HepG2 (cell line): ENCODE results near the gene VSX1. TPM values are rescaled to one million over a fixed set of nuclear protein-coding genes. Genes with fewer than 3 reads are reported as not detected.
A peak's percentile ranks its signal among the peaks of the same experiment; 100 is the strongest.

Experiments used
- ARID3A ChIP-seq: IDR thresholded peaks from 2 replicates; pipeline ENCODE4 v1.6.1; 2012; ENCODE audit warnings: low read depth, low read length, improper control_type of control experiment
- DPF2 ChIP-seq: sonication (generic); formaldehyde crosslinking; IDR thresholded peaks from 2 replicates; pipeline ENCODE4 v1.4.0; 2020; ENCODE audit warnings: mild to moderate bottlenecking, low read depth, missing genetic modification reagents, borderline replicate concordance
- EEA1 ChIP-seq: sonication (generic); formaldehyde crosslinking; IDR thresholded peaks from 2 replicates; pipeline ENCODE4 v1.5.1; 2020; ENCODE audit warnings: mild to moderate bottlenecking, missing genetic modification reagents, borderline replicate concordance
- FOSL1 ChIP-seq: sonication (generic); formaldehyde crosslinking; IDR thresholded peaks from 2 replicates; pipeline ENCODE4 v1.9.0; 2021; ENCODE audit warnings: missing genetic modification reagents, borderline replicate concordance
- GLI4 ChIP-seq: sonication (generic); formaldehyde crosslinking; IDR thresholded peaks from 2 replicates; pipeline ENCODE4 v1.5.1; 2020; ENCODE audit warnings: missing genetic modification reagents, mild to moderate bottlenecking, moderate library complexity, borderline replicate concordance
- JUN ChIP-seq: sonication (generic); formaldehyde crosslinking; IDR thresholded peaks from 2 replicates; pipeline ENCODE4 v1.4.0; 2020; ENCODE audit warnings: mild to moderate bottlenecking, missing genetic modification reagents
- KDM3A ChIP-seq: IDR thresholded peaks from 2 replicates; pipeline ENCODE4 v1.6.1; 2018; ENCODE audit warnings: low read depth, missing compliant biosample characterization
- KDM4B ChIP-seq: sonication (generic); formaldehyde crosslinking; IDR thresholded peaks from 2 replicates; pipeline ENCODE4 v1.4.0; 2020; ENCODE audit warnings: missing genetic modification reagents
- MBD4 ChIP-seq: IDR thresholded peaks from 2 replicates; pipeline ENCODE4 v1.6.1; 2012; ENCODE audit warnings: low read length, inconsistent platforms, borderline replicate concordance
- MEIS1 ChIP-seq: sonication (generic); formaldehyde crosslinking; IDR thresholded peaks from 2 replicates; pipeline ENCODE4 v1.9.0; 2021; ENCODE audit warnings: mild to moderate bottlenecking, missing genetic modification reagents, moderate library complexity, borderline replicate concordance
- MYC ChIP-seq: sonication (generic); formaldehyde crosslinking; IDR thresholded peaks from 2 replicates; pipeline ENCODE4 v1.9.0; 2021; ENCODE audit warnings: missing genetic modification reagents, borderline replicate concordance
- PHF20 ChIP-seq: sonication (generic); formaldehyde crosslinking; IDR thresholded peaks from 2 replicates; pipeline ENCODE4 v1.5.0; 2020; ENCODE audit warnings: mild to moderate bottlenecking, missing genetic modification reagents
- SATB2 ChIP-seq: sonication (generic); formaldehyde crosslinking; IDR thresholded peaks from 2 replicates; pipeline ENCODE4 v1.5.0; 2020; ENCODE audit warnings: missing genetic modification reagents
- SMARCE1 ChIP-seq: fragments of 450-650 bp; IDR thresholded peaks from 2 replicates; pipeline ENCODE4 v1.6.1; 2017; ENCODE audit warnings: borderline replicate concordance
- ZNF101 ChIP-seq: sonication (generic); formaldehyde crosslinking; IDR thresholded peaks from 2 replicates; pipeline ENCODE4 v1.4.0; 2020; ENCODE audit warnings: mild to moderate bottlenecking, low read depth, missing genetic modification reagents, borderline replicate concordance
- ZNF292 ChIP-seq: sonication (generic); formaldehyde crosslinking; IDR thresholded peaks from 2 replicates; pipeline ENCODE4 v1.8.1; 2022; ENCODE audit warnings: mild to moderate bottlenecking, low read depth, missing genetic modification reagents, borderline replicate concordance
- ZNF354B ChIP-seq: sonication (generic); formaldehyde crosslinking; IDR thresholded peaks from 2 replicates; pipeline ENCODE4 v1.8.0; 2022; ENCODE audit warnings: mild to moderate bottlenecking, missing genetic modification reagents
- ZNF510 ChIP-seq: sonication (generic); formaldehyde crosslinking; IDR thresholded peaks from 2 replicates; pipeline ENCODE4 v1.4.0; 2020; ENCODE audit warnings: low read depth, mild to moderate bottlenecking, missing genetic modification reagents
- ZNF549 ChIP-seq: sonication (generic); formaldehyde crosslinking; IDR thresholded peaks from 2 replicates; pipeline ENCODE4 v1.5.0; 2020; ENCODE audit warnings: missing genetic modification reagents
- ZNF782 ChIP-seq: sonication (generic); formaldehyde crosslinking; IDR thresholded peaks from 2 replicates; pipeline ENCODE4 v1.4.0; 2020; ENCODE audit warnings: missing genetic modification reagents, mild to moderate bottlenecking, borderline replicate concordance
- ZNF883 ChIP-seq: sonication (generic); formaldehyde crosslinking; IDR thresholded peaks from 2 replicates; pipeline ENCODE4 v1.5.1; 2020; ENCODE audit warnings: mild to moderate bottlenecking, missing genetic modification reagents; ENCODE audit errors: not compliant biosample characterization
- polyA plus RNA-seq, 8 experiments: library from polyadenylated mRNA; depleted of rRNA in 3 of 8; stranded (reverse) in 7 of 8; unstranded in 1 of 8; fragments of >200 nt; fragmentation: Illumina TruSeq in 4 of 8; extraction: Trizol in 4 of 8; gene quantifications; 2 replicates each; pipeline versions ENCODE4 v1.2.1 to v1.2.3, GENCODE V29; 2011 to 2016; ENCODE audit warnings: low read depth in 4 of 8, missing spikeins in 1 of 8, mixed read lengths in 1 of 8; ENCODE audit not compliant: insufficient read depth in 1 of 8
- total RNA-seq, 5 experiments: library from RNA; depleted of rRNA; stranded (reverse); fragments of >200 nt; fragmentation: Illumina TruSeq; extraction: Trizol; gene quantifications; 2 replicates each; pipeline ENCODE4 v1.2.3, GENCODE V29; 2016; ENCODE audit warnings: low read depth in 1 of 5
- TF ChIP-seq, protein P1 (sequence below): conservative IDR thresholded peaks from 2 replicates; pipeline ENCODE4 v1.6.1; 2018; ENCODE audit warnings: missing genetic modification reagents
- TF ChIP-seq, protein P2 (sequence below): sonication (generic); formaldehyde crosslinking; IDR thresholded peaks from 2 replicates; pipeline ENCODE4 v1.5.1; 2020; ENCODE audit warnings: missing genetic modification reagents, mild to moderate bottlenecking, borderline replicate concordance
- TF ChIP-seq, protein P3 (sequence below): fragments of 450-650 bp; IDR thresholded peaks from 2 replicates; pipeline ENCODE4 v1.6.1; 2016
- TF ChIP-seq, protein P4 (sequence below): sonication (generic); formaldehyde crosslinking; IDR thresholded peaks from 2 replicates; pipeline ENCODE4 v1.4.0; 2020; ENCODE audit warnings: missing genetic modification reagents

VSX1 gene
- total and polyA plus RNA-seq, 2 of the 13 experiments (the other 11 are each of a cell fraction or from before 2014, with no cell fraction given) = 0.04 TPM; not detected in 1

- no peak for TF ChIP-seq EEA1 (CRISPR knock-in tag)
- no peak for TF ChIP-seq SMARCE1
- no peak for TF ChIP-seq GLI4 (CRISPR knock-in tag)
- no peak for TF ChIP-seq DPF2 (CRISPR knock-in tag)
- TF ChIP-seq ZNF510 = no peak
- TF ChIP-seq FOSL1 (CRISPR knock-in tag) = no peak
- TF ChIP-seq ZNF101 (CRISPR knock-in tag) = no peak
- TF ChIP-seq KDM3A = no peak
- TF ChIP-seq, protein P1, sequence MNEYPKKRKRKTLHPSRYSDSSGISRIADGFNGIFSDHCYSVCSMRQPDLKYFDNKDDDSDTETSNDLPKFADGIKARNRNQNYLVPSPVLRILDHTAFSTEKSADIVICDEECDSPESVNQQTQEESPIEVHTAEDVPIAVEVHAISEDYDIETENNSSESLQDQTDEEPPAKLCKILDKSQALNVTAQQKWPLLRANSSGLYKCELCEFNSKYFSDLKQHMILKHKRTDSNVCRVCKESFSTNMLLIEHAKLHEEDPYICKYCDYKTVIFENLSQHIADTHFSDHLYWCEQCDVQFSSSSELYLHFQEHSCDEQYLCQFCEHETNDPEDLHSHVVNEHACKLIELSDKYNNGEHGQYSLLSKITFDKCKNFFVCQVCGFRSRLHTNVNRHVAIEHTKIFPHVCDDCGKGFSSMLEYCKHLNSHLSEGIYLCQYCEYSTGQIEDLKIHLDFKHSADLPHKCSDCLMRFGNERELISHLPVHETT (CRISPR knock-in tag) = no peak
- TF ChIP-seq, protein P2, sequence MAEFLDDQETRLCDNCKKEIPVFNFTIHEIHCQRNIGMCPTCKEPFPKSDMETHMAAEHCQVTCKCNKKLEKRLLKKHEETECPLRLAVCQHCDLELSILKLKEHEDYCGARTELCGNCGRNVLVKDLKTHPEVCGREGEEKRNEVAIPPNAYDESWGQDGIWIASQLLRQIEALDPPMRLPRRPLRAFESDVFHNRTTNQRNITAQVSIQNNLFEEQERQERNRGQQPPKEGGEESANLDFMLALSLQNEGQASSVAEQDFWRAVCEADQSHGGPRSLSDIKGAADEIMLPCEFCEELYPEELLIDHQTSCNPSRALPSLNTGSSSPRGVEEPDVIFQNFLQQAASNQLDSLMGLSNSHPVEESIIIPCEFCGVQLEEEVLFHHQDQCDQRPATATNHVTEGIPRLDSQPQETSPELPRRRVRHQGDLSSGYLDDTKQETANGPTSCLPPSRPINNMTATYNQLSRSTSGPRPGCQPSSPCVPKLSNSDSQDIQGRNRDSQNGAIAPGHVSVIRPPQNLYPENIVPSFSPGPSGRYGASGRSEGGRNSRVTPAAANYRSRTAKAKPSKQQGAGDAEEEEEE (CRISPR knock-in tag) = no peak
- no peak for TF ChIP-seq MYC (CRISPR knock-in tag)
- no peak for TF ChIP-seq ZNF292 (CRISPR knock-in tag)
- TF ChIP-seq KDM4B (CRISPR knock-in tag) = no peak
- TF ChIP-seq ZNF354B (CRISPR knock-in tag) = no peak
- no peak for TF ChIP-seq PHF20 (CRISPR knock-in tag)
- TF ChIP-seq, protein P3, sequence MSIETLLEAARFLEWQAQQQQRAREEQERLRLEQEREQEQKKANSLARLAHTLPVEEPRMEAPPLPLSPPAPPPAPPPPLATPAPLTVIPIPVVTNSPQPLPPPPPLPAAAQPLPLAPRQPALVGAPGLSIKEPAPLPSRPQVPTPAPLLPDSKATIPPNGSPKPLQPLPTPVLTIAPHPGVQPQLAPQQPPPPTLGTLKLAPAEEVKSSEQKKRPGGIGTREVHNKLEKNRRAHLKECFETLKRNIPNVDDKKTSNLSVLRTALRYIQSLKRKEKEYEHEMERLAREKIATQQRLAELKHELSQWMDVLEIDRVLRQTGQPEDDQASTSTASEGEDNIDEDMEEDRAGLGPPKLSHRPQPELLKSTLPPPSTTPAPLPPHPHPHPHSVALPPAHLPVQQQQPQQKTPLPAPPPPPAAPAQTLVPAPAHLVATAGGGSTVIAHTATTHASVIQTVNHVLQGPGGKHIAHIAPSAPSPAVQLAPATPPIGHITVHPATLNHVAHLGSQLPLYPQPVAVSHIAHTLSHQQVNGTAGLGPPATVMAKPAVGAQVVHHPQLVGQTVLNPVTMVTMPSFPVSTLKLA = no peak
- no peak for TF ChIP-seq ZNF549 (CRISPR knock-in tag)
- TF ChIP-seq SATB2 = no peak
- TF ChIP-seq JUN (CRISPR knock-in tag) = no peak
- no peak for TF ChIP-seq MBD4
- TF ChIP-seq MEIS1 (CRISPR knock-in tag) = no peak; the same call in 1 of the 2 replicates
- TF ChIP-seq ARID3A = no peak
- TF ChIP-seq, protein P4, sequence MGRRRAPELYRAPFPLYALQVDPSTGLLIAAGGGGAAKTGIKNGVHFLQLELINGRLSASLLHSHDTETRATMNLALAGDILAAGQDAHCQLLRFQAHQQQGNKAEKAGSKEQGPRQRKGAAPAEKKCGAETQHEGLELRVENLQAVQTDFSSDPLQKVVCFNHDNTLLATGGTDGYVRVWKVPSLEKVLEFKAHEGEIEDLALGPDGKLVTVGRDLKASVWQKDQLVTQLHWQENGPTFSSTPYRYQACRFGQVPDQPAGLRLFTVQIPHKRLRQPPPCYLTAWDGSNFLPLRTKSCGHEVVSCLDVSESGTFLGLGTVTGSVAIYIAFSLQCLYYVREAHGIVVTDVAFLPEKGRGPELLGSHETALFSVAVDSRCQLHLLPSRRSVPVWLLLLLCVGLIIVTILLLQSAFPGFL (CRISPR knock-in tag) = no peak
- TF ChIP-seq ZNF782 (CRISPR knock-in tag) = no peak
- peak; percentile 55 for TF ChIP-seq ZNF883 (CRISPR knock-in tag)
Measured at GRCh38 chr20:25046181-25046641, 35.7 kb downstream of the VSX1 start (continued).
